HEK293 (cell line): ENCODE results near the gene AKT1.

Source experiments
- MYNN ChIP-seq: fragments of 450-650 bp; formaldehyde crosslinking; IDR thresholded peaks from 2 replicates; pipeline ENCODE4 v1.5.1; 2016; ENCODE audit warnings: missing biosample characterization, missing genetic modification characterization, borderline replicate concordance
- SP2 ChIP-seq: fragments of 450-650 bp; formaldehyde crosslinking; IDR thresholded peaks from 2 replicates; pipeline ENCODE4 v1.5.1; 2016; ENCODE audit warnings: missing biosample characterization, missing genetic modification characterization
- ZBTB7A ChIP-seq: fragments of 450-650 bp; formaldehyde crosslinking; IDR thresholded peaks from 2 replicates; pipeline ENCODE4 v1.5.1; 2016; ENCODE audit warnings: low read depth, missing biosample characterization, missing genetic modification characterization
- ZNF148 ChIP-seq: fragments of 450-650 bp; formaldehyde crosslinking; IDR thresholded peaks from 2 replicates; pipeline ENCODE4 v1.5.0; 2017; ENCODE audit warnings: missing biosample characterization, missing genetic modification characterization, borderline replicate concordance
- ZNF221 ChIP-seq: fragments of 450-650 bp; formaldehyde crosslinking; IDR thresholded peaks from 2 replicates; pipeline ENCODE4 v1.5.1; 2017; ENCODE audit warnings: missing biosample characterization, missing genetic modification characterization, borderline replicate concordance
- ZNF544 ChIP-seq: fragments of 450-650 bp; formaldehyde crosslinking; IDR thresholded peaks from 2 replicates; pipeline ENCODE4 v1.5.0; 2017; ENCODE audit warnings: missing biosample characterization, missing genetic modification characterization
- TF ChIP-seq, protein P1 (sequence below): fragments of 450-650 bp; formaldehyde crosslinking; IDR thresholded peaks from 2 replicates; pipeline ENCODE4 v1.5.1; 2016; ENCODE audit warnings: missing biosample characterization, missing genetic modification characterization
- TF ChIP-seq, protein P2 (sequence below): fragments of 450-650 bp; formaldehyde crosslinking; IDR thresholded peaks from 2 replicates; pipeline ENCODE4 v1.5.1; 2016; ENCODE audit warnings: missing biosample characterization, missing genetic modification characterization

DNA sequence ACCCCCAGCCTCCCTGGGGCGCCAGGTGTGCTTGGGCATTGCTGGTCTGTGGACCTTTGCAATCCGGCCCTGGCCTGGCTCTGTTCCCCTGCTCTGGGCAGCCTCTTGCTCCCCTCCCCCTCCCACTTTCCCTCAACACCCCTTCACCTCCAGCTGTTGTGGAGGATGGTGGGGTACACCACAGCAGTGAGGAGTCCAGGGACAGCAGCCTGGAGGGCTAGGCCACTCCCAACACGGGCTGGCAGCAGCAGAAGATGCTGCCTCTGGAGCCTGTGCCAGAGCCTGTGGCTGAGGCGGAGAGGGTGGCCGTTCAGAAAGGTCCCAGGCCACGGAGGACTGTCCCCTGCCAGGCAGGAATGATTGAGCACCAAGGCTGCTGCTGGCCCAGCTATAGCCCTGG is 12.9 kb upstream of the AKT1 start:
- TF ChIP-seq, protein P1, sequence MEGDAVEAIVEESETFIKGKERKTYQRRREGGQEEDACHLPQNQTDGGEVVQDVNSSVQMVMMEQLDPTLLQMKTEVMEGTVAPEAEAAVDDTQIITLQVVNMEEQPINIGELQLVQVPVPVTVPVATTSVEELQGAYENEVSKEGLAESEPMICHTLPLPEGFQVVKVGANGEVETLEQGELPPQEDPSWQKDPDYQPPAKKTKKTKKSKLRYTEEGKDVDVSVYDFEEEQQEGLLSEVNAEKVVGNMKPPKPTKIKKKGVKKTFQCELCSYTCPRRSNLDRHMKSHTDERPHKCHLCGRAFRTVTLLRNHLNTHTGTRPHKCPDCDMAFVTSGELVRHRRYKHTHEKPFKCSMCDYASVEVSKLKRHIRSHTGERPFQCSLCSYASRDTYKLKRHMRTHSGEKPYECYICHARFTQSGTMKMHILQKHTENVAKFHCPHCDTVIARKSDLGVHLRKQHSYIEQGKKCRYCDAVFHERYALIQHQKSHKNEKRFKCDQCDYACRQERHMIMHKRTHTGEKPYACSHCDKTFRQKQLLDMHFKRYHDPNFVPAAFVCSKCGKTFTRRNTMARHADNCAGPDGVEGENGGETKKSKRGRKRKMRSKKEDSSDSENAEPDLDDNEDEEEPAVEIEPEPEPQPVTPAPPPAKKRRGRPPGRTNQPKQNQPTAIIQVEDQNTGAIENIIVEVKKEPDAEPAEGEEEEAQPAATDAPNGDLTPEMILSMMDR (tag by site-specific recombination), result no peak
- TF ChIP-seq MYNN (tag by site-specific recombination) (no peak), ZNF221 (tag by site-specific recombination) (no peak), SP2 (no peak), ZNF148 (tag by site-specific recombination) (no peak), ZNF544 (tag by site-specific recombination) (no peak), ZBTB7A (tag by site-specific recombination) (no peak)
- TF ChIP-seq, protein P2, sequence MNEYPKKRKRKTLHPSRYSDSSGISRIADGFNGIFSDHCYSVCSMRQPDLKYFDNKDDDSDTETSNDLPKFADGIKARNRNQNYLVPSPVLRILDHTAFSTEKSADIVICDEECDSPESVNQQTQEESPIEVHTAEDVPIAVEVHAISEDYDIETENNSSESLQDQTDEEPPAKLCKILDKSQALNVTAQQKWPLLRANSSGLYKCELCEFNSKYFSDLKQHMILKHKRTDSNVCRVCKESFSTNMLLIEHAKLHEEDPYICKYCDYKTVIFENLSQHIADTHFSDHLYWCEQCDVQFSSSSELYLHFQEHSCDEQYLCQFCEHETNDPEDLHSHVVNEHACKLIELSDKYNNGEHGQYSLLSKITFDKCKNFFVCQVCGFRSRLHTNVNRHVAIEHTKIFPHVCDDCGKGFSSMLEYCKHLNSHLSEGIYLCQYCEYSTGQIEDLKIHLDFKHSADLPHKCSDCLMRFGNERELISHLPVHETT (tag by site-specific recombination), result no peak
